PFSK-1 (cell line): ENCODE data around the gene FYN.

Source experiments
- FOXP2 ChIP-seq: optimal IDR thresholded peaks from 2 replicates; pipeline ENCODE3; 2011; ENCODE audit warnings: borderline replicate concordance, control low read depth, inconsistent platforms; ENCODE audit not compliant: insufficient read depth; ENCODE audit errors: extremely low read length, extremely low read depth
- POLR2AphosphoS5 ChIP-seq: IDR thresholded peaks from 2 replicates; pipeline ENCODE4 v1.6.1; 2012; ENCODE audit warnings: low read depth, mild to moderate bottlenecking, control low read depth, low read length, moderate library complexity
- REST ChIP-seq, 2 experiments: IDR thresholded peaks; 2 replicates each; pipeline versions ENCODE4 v1.6.1 to v1.8.0; 2011 to 2012; ENCODE audit warnings: low read depth in 2 of 2, low read length in 2 of 2, control low read depth in 1 of 2, inconsistent platforms in 1 of 2, mild to moderate bottlenecking in 1 of 2, moderate library complexity in 1 of 2; ENCODE audit not compliant: insufficient read depth in 1 of 2
- SIN3A ChIP-seq: IDR thresholded peaks from 2 replicates; pipeline ENCODE4 v1.6.1; 2012; ENCODE audit warnings: mild to moderate bottlenecking, low read length, moderate library complexity, borderline replicate concordance; ENCODE audit not compliant: insufficient read depth
- TAF1 ChIP-seq: IDR thresholded peaks from 2 replicates; pipeline ENCODE4 v1.6.1; 2012; ENCODE audit warnings: low read length, control low read depth, borderline replicate concordance; ENCODE audit not compliant: insufficient read depth

The FYN gene

GRCh38 chr6:111840803-111841202 lies 32.4 kb downstream of the FYN start:
- TF ChIP-seq TAF1 = no peak

- TF ChIP-seq REST (IDR thresholded peaks at IDR 0.05; ENCODE audit: insufficient read depth in 1 of 2, low read depth in 2 of 2, low read length in 2 of 2) (no peak), TAF1 (no peak), SIN3A (no peak), POLR2AphosphoS5 (no peak), FOXP2 (no peak)
Measured at GRCh38 chr6:111838749-111839484, 34.3 kb downstream of the FYN start.

- TF ChIP-seq POLR2AphosphoS5 (no peak), REST (IDR thresholded peaks at IDR 0.05; ENCODE audit: insufficient read depth in 1 of 2, low read depth in 2 of 2, low read length in 2 of 2) (no peak), FOXP2 (no peak)
Measured at GRCh38 chr6:111837641-111838500, 35.4 kb downstream of the FYN start.

GRCh38 chr6:111837007-111837406 lies 36.2 kb downstream of the FYN start:
- TF ChIP-seq FOXP2 = no peak
- TF ChIP-seq POLR2AphosphoS5 = no peak
- TF ChIP-seq SIN3A = no peak

GRCh38 chr6:111835807-111836206 lies 37.4 kb downstream of the FYN start:
- no peak for TF ChIP-seq POLR2AphosphoS5
- TF ChIP-seq TAF1 = no peak
- no peak for TF ChIP-seq FOXP2
- no peak for TF ChIP-seq REST (IDR thresholded peaks at IDR 0.05; ENCODE audit: insufficient read depth in 1 of 2, low read depth in 2 of 2, low read length in 2 of 2)
- no peak for TF ChIP-seq SIN3A

GRCh38 chr6:111834356-111834755 lies 38.9 kb downstream of the FYN start:
- TF ChIP-seq FOXP2 (no peak), REST (IDR thresholded peaks at IDR 0.05; ENCODE audit: insufficient read depth in 1 of 2, low read depth in 2 of 2, low read length in 2 of 2) (no peak), POLR2AphosphoS5 (no peak), SIN3A (no peak), TAF1 (no peak)
